Measurements from ENCODE around the gene NLRC5. TPM values are rescaled to one million over a fixed set of nuclear protein-coding genes. Genes with fewer than 3 reads are reported as not detected.
"Not testable (repeated sequence)": the region's sequence is repeated elsewhere in the genome, so short reads cannot be mapped to it uniquely, and the experiment has no call there.

The NLRC5 gene
- total RNA-seq, 2 donors from 2014 or later: 239 to 256 TPM

GRCh38 chr16:57003439-57004386 is 14.4 kb downstream of the NLRC5 start:
- H3K4me1 Mint-ChIP-seq (ENCODE audit: low read depth): peaks cover 94% of the 10 kb centered on the region

GRCh38 chr16:57004387-57005250 is 15.3 kb downstream of the NLRC5 start:
- ATAC-seq (replicated peaks in 1 of 2) (no peak), DNase-seq (no peak)
- Mint-ChIP-seq H3K27ac (peak overlapping the region; percentile 82), H3K9me3 (peaks cover 0 to 2% of the 10 kb centered on the region in 2 donors), H3K4me1 (ENCODE audit: low read depth) (peaks cover 94% of the 10 kb centered on the region), H3K36me3 (ENCODE audit: insufficient read depth in 2 of 2) (peaks cover 10 to 37% of the 10 kb centered on the region in 2 donors), H3K4me3 (peak overlapping the region; percentile 11 to 66), H3K27me3 (ENCODE audit: low read depth) (no peaks in the 10 kb centered on the region)

More at GRCh38 chr16:57003439-57004386, 14.4 kb downstream of the NLRC5 start:
- Mint-ChIP-seq H3K27me3 (ENCODE audit: low read depth) (no peaks in the 10 kb centered on the region), H3K4me3 (peak overlapping the region in 1 of 2 donors; percentile 66), H3K36me3 (ENCODE audit: insufficient read depth in 2 of 2) (peaks cover 10 to 34% of the 10 kb centered on the region in 2 donors), H3K27ac (peak overlapping the region; percentile 82), H3K9me3 (peaks cover 0 to 2% of the 10 kb centered on the region in 2 donors)
- ATAC-seq (replicated peaks in 1 of 2): no peak
- no peak for DNase-seq

GRCh38 chr16:57005597-57005996 is 16.2 kb downstream of the NLRC5 start:
- peak overlapping the region; percentile 41 for H3K27ac Mint-ChIP-seq
- H3K4me3 Mint-ChIP-seq; DNase-seq; H3K27me3 Mint-ChIP-seq (ENCODE audit: low read depth); ATAC-seq (replicated peaks in 1 of 2); H3K9me3 Mint-ChIP-seq: not testable (repeated sequence)
- peaks cover 93% of the 10 kb centered on the region for H3K4me1 Mint-ChIP-seq (ENCODE audit: low read depth)
- peaks cover 14 to 39% of the 10 kb centered on the region in 2 donors for H3K36me3 Mint-ChIP-seq (ENCODE audit: insufficient read depth in 2 of 2)

- Mint-ChIP-seq H3K27ac (peak overlapping the region; percentile 89), H3K4me3 (peak overlapping the region; percentile 35 to 65), H3K36me3 (ENCODE audit: insufficient read depth in 2 of 2) (peaks cover 13 to 33% of the 10 kb centered on the region in 2 donors)
These were observed 17.7 kb downstream of the NLRC5 start for GRCh38 chr16:57007050-57007449.

GRCh38 chr16:57007530-57007929 is 18.2 kb downstream of the NLRC5 start:
- H3K27ac Mint-ChIP-seq: peak overlapping the region; percentile 77
- H3K4me3 Mint-ChIP-seq: peak overlapping the region in 1 of 2 donors; percentile 18
- H3K27me3 Mint-ChIP-seq (ENCODE audit: low read depth): no peaks in the 10 kb centered on the region
- no peak for ATAC-seq (replicated peaks in 1 of 2)
- DNase-seq: no peak
- no peaks in the 10 kb centered on the region for H3K9me3 Mint-ChIP-seq
- peaks cover 10 to 29% of the 10 kb centered on the region in 2 donors for H3K36me3 Mint-ChIP-seq (ENCODE audit: insufficient read depth in 2 of 2)
- H3K4me1 Mint-ChIP-seq (ENCODE audit: low read depth): peaks cover 93% of the 10 kb centered on the region

More at GRCh38 chr16:57007050-57007449, 17.7 kb downstream of the NLRC5 start:
- Mint-ChIP-seq H3K9me3 (no peaks in the 10 kb centered on the region), H3K4me1 (ENCODE audit: low read depth) (peaks cover 93% of the 10 kb centered on the region), H3K27me3 (ENCODE audit: low read depth) (no peaks in the 10 kb centered on the region)
- DNase-seq (no peak), ATAC-seq (replicated peaks in 1 of 2) (no peak)

- DNase-seq (no peak), ATAC-seq (replicated peaks in 1 of 2) (no peak)
- Mint-ChIP-seq H3K4me3 (peak overlapping the region; percentile 20 to 57), H3K9me3 (no peaks in the 10 kb centered on the region), H3K36me3 (ENCODE audit: insufficient read depth in 2 of 2) (peaks cover 10 to 29% of the 10 kb centered on the region in 2 donors), H3K27ac (peak overlapping the region; percentile 96), H3K27me3 (ENCODE audit: low read depth) (no peaks in the 10 kb centered on the region), H3K4me1 (ENCODE audit: low read depth) (peaks cover 95% of the 10 kb centered on the region)
These were observed 19.1 kb downstream of the NLRC5 start for GRCh38 chr16:57008440-57008839.

- ATAC-seq (replicated peaks in 1 of 2) (no peak), DNase-seq (no peak)
- Mint-ChIP-seq H3K27me3 (ENCODE audit: low read depth) (no peaks in the 10 kb centered on the region), H3K27ac (peak overlapping the region; percentile 91), H3K36me3 (ENCODE audit: insufficient read depth in 2 of 2) (peaks cover 4 to 23% of the 10 kb centered on the region in 2 donors), H3K4me3 (peak overlapping the region; percentile 57 to 63), H3K9me3 (no peaks in the 10 kb centered on the region), H3K4me1 (ENCODE audit: low read depth) (peaks cover 95% of the 10 kb centered on the region)
These were observed 20.4 kb downstream of the NLRC5 start for GRCh38 chr16:57009643-57010170.

GRCh38 chr16:57012353-57012752 is 23.0 kb downstream of the NLRC5 start:
- H3K36me3 Mint-ChIP-seq (ENCODE audit: insufficient read depth in 2 of 2): peaks cover 11 to 20% of the 10 kb centered on the region in 2 donors
- peaks cover 94% of the 10 kb centered on the region for H3K4me1 Mint-ChIP-seq (ENCODE audit: low read depth)
- H3K4me3 Mint-ChIP-seq: peak overlapping the region; percentile 64 to 81
- ATAC-seq (replicated peaks in 1 of 2) (no peak), DNase-seq (no peak)
- peak overlapping the region; percentile 96 for H3K27ac Mint-ChIP-seq
- no peaks in the 10 kb centered on the region for H3K9me3 Mint-ChIP-seq
- H3K27me3 Mint-ChIP-seq (ENCODE audit: low read depth): no peaks in the 10 kb centered on the region

- ATAC-seq (replicated peaks in 1 of 2): peak in 1 of 2 donors; percentile 13
- Mint-ChIP-seq H3K4me1 (ENCODE audit: low read depth) (peaks cover 94% of the 10 kb centered on the region), H3K36me3 (ENCODE audit: insufficient read depth in 2 of 2) (peaks cover 15 to 28% of the 10 kb centered on the region in 2 donors), H3K9me3 (no peaks in the 10 kb centered on the region), H3K27ac (peak overlapping the region; percentile 95), H3K4me3 (peak overlapping the region; percentile 76 to 77), H3K27me3 (ENCODE audit: low read depth) (no peaks in the 10 kb centered on the region)
- DNase-seq: no peak
These were observed 23.9 kb downstream of the NLRC5 start for GRCh38 chr16:57013229-57013628.

- H3K36me3 Mint-ChIP-seq (ENCODE audit: insufficient read depth in 2 of 2): peaks cover 17 to 29% of the 10 kb centered on the region in 2 donors
- no peaks in the 10 kb centered on the region for H3K9me3 Mint-ChIP-seq
- H3K4me1 Mint-ChIP-seq (ENCODE audit: low read depth): peaks cover 92% of the 10 kb centered on the region
- DNase-seq: no peak
- peak overlapping the region; percentile 76 to 77 for H3K4me3 Mint-ChIP-seq
- no peak for ATAC-seq (replicated peaks in 1 of 2)
- H3K27me3 Mint-ChIP-seq (ENCODE audit: low read depth): no peaks in the 10 kb centered on the region
- H3K27ac Mint-ChIP-seq: peak overlapping the region; percentile 95
These were observed 24.5 kb downstream of the NLRC5 start for GRCh38 chr16:57013902-57014301.

GRCh38 chr16:57016301-57016700 is 26.9 kb downstream of the NLRC5 start:
- Mint-ChIP-seq H3K4me1 (ENCODE audit: low read depth) (peaks cover 85% of the 10 kb centered on the region), H3K9me3 (no peaks in the 10 kb centered on the region), H3K27ac (peak overlapping the region; percentile 72), H3K4me3 (peak overlapping the region; percentile 15 to 71), H3K36me3 (ENCODE audit: insufficient read depth in 2 of 2) (peaks cover 18 to 45% of the 10 kb centered on the region in 2 donors), H3K27me3 (ENCODE audit: low read depth) (no peaks in the 10 kb centered on the region)
- ATAC-seq (replicated peaks in 1 of 2) (no peak), DNase-seq (no peak)

- H3K4me1 Mint-ChIP-seq (ENCODE audit: low read depth): peaks cover 85% of the 10 kb centered on the region
- no peak for DNase-seq
- no peak for ATAC-seq (replicated peaks in 1 of 2)
- H3K9me3 Mint-ChIP-seq: no peaks in the 10 kb centered on the region
- H3K27me3 Mint-ChIP-seq (ENCODE audit: low read depth): no peaks in the 10 kb centered on the region
- peak overlapping the region; percentile 15 to 71 for H3K4me3 Mint-ChIP-seq
- H3K36me3 Mint-ChIP-seq (ENCODE audit: insufficient read depth in 2 of 2): peaks cover 21 to 48% of the 10 kb centered on the region in 2 donors
- H3K27ac Mint-ChIP-seq: peak overlapping the region; percentile 72
These were observed 27.5 kb downstream of the NLRC5 start for GRCh38 chr16:57016831-57017230.
